ENCODE measurements around the gene TRAF2.
"Not testable (repeated sequence)": the region's sequence is repeated elsewhere in the genome, so short reads cannot be mapped to it uniquely, and the experiment has no call there.

TRAF2 gene

GRCh38 chr9:136883670-136884069, 2.6 kb upstream of the TRAF2 start:
- DNase-seq = not testable (repeated sequence)

DNA sequence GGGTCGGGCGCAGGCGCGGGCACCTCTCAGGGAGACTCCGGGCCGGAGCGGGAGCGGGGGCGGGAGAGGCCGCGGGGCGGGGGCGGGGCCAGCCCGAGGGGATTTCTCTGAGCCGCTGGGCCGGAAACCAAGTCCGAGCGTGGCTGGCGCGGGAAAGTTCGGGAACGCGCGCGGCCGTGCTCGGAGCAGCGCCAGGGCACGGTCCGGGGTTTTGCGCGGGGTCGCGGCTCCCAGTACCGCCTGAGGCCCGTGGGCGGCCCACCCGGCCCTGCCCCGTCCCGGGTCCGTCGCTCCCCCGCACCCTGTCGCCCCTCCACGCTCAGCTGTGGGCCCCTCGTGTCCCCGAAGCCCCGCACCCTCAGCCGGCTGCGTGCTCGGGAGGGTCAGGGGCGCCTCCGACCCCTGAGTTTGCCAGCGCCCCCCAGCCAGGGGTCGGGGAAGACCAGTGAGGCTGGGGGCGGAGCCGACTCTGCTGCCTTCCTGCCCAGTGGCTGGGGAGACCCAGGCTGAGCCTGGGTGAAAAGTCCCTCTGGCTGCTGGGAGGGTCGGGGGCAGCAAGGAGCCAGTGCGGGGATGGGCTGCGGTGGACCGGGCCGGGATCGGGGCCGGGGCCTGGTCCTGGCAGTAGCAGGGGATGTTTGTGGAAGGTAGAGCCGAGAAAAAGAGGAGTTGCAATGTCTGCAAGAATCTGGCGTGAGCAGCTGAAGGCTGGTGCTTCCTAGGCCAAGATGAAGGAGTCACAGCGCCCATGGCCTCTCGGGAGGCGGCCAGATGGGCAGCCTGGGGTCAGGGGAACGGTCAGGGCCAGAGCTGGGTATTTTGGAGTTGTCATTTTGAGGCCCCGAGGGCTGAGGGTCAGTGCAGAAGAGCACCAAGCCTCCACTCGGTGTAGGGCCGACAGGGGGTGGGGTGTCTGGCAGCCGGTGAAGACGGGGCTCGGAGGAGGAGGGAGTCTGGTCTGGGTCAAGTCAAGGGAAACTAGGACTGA, 588 bp downstream of the TRAF2 start:
- peak in 1 of 2 experiments; percentile 17 for DNase-seq

GRCh38 chr9:136888454-136888853, 2.1 kb downstream of the TRAF2 start:
- DNase-seq = no peak

DNA sequence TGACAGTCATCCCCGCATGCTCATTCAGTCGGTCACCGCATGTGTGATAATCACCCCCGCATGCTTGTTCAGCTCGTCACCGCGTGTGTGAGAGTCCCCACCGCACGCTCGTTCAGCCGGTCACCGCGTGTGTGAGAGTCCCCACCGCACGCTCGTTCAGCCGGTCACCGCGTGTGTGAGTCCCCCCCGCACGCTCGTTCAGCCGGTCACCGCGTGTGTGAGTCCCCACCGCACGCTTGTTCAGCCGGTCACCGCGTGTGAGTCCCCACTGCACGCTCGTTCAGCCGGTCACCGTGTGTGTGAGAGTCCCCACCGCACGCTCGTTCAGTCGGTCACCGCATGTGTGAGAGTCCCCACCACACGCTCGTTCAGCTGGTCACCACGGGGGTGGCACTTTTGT, 3.5 kb downstream of the TRAF2 start:
- no peak for DNase-seq

DNA sequence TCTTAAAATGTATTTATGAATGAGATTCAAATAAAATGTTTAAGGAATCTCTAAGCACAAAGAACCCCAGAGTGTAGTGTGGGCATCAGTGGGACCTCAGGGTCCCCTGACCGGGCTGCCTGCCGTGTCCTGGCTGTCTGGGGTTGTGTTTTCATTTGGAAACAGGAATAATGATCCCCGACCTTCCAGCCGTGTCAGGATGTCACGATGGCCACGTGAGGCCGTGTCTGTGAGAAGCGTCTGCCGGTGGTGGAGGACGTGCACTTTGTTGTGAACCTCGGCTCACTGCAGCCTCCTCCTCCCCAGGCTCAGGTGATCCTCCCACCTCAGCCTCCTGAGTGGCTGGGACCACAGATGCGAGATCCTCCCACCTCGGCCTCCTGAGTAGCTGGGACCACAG, 4.3 kb downstream of the TRAF2 start:
- no peak for DNase-seq

DNA sequence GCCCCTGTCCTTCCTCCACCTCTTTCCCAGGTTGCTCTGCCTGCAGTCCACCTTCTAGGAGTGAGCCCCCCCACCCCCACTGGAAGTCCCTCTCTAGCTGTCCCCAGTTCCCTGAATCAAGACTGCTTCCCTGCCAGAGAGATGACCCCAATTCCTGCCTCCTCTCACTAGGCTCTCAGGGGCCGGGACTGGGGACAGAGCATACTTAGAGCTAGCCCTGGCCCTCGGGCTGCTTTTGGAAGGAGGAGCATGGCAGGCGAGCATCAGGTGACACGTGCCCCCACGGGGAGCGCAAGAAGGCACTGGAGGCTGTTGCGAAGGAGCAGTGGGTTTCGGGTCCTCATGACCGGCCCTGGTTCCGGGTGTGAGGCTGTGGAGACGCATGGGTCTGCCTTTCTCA, 9.7 kb downstream of the TRAF2 start:
- DNase-seq = no peak

GRCh38 chr9:136898483-136899100, 12.3 kb downstream of the TRAF2 start:
- no peak for DNase-seq

- no peak for DNase-seq
Observed at GRCh38 chr9:136899196-136899595, 12.9 kb downstream of the TRAF2 start.

DNA sequence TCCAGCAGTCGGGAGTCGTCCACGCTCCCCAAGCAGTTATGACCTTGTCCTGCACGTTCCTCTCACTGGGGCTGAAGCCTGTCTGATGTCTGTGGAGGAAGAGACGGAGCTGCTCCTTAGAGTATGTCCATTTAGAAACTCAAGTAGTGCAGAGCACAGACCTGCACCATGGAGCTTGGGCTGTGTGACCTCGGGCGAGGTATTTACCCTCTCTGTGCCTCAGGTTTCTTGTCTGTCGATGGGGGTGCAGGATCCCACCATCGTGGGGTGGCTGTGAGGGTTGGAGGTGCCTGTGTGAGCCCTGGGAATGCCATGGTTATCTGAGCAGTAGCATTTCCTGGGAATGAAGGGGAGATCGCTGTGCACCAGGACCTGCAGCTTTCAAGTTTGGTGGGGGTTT, 14.2 kb downstream of the TRAF2 start:
- no peak for DNase-seq

- no peak for DNase-seq
Observed at GRCh38 chr9:136900988-136901515, 14.7 kb downstream of the TRAF2 start.

DNA sequence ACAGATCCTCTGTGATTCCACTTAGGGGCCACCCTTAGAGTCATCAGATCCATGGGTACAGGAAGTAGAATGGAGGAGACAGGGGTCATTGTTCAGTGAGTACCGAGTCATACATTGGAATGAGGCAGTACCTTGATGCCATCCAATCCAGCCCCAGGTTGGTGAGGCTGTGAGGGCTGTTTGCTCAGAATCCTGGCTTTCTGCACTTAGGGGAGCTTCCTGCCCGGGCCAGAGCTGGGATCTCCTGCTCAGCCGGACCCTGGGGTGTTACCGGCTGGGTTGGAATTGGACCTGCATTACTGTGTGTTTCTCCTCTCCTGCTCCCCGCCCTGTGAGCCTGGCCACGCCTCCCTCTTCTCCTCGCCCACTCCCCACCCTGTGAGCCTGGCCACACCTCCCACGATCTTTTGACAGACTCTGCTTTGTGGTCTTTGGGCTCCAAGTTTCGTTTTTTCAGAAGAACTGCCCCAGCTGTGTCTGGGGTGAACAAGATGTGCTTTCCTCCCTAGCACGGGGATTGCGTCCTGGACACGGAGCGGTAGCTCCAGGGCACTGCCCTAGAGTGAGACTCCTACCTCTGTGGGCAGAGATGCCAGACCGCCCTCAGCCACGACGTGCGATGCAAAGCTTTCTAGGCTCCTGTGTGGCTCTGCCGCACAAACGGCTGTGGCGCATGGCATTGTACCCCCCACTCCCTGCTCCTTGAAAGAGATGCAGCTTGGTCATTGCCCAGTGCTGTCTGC, 15.4 kb downstream of the TRAF2 start:
- DNase-seq = peak; percentile 72 to 81

- peak; percentile 26 to 77 for DNase-seq
Observed at GRCh38 chr9:136902259-136902821, 16.0 kb downstream of the TRAF2 start.

- DNase-seq = no peak
Observed at GRCh38 chr9:136903041-136903554, 16.8 kb downstream of the TRAF2 start.

- DNase-seq = no peak
Observed at GRCh38 chr9:136906266-136906665, 19.9 kb downstream of the TRAF2 start.

GRCh38 chr9:136907011-136907914, 20.9 kb downstream of the TRAF2 start:
- DNase-seq = no peak

- DNase-seq = no peak
Observed at GRCh38 chr9:136910197-136910900, 24.0 kb downstream of the TRAF2 start.

DNA sequence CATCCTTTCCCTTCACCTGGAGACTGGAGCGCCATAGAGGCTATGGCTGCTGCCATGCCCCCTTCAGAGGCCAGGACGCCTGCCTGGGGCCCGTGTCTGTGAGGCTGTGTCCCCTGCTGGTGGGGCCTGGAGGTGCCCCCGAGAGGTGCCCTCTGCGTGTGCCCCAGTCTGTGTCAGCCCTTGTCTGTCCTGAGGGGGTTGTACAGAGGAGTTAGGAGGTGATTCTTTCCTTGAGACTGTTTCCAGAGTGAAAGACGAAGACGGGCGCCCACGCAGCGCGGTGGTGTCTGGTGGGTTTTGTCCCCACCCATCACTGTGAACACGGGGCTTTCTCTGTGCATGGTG, 24.6 kb downstream of the TRAF2 start:
- no peak for DNase-seq

- no peak for DNase-seq
Observed at GRCh38 chr9:136913701-136914438, 27.6 kb downstream of the TRAF2 start.

- DNase-seq = no peak
Observed at GRCh38 chr9:136915632-136916329, 29.5 kb downstream of the TRAF2 start.

All from SW 1271 (cell line).